ENCODE results near the gene GPR139. TPM values are rescaled to one million over a fixed set of nuclear protein-coding genes. Genes with fewer than 3 reads are reported as not detected.

Gene GPR139
- total RNA-seq, 1 experiment from 2014 or later = not detected

DNA sequence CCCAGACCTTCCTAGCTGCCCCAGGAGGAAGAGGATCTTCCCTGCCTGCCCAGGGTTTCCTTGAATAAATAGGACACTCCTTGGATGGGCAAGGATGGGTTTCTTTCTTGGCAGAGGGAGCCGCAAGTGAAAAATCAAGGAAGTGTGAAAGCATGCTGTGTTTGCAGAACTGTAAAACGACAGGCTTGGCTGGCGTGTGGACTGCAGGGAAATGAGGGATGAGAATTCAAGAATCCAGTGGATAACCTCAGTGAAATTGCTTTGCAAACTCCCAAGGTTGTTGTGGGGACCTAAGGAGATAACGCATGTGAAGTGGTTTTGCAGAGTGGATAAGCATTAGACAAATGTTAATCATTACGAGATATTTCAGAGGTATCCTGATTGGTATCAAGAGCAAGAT is 20.4 kb downstream of the GPR139 start:
- no peak for DNase-seq (ENCODE audit: low read depth)

DNA sequence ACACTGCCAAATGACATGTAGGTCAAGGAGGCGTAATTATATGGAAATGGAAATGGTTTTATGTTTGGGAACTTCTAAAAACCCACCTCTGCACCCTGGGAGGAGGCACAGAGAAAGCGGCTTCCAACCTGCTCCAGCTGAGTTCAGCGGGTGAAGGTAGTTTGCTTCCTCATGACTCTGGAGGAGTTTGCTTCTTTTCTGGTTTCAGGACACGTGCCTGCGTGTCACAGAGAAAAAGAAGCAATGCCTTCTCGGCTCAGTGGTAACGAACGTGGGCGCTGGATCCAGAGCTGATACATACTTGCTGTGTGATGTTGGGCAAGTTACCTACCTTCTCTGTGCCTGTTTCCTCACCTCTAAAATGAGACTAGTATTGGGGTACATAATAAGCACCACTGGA is 22.1 kb downstream of the GPR139 start:
- no peak for DNase-seq (ENCODE audit: low read depth)

DNA sequence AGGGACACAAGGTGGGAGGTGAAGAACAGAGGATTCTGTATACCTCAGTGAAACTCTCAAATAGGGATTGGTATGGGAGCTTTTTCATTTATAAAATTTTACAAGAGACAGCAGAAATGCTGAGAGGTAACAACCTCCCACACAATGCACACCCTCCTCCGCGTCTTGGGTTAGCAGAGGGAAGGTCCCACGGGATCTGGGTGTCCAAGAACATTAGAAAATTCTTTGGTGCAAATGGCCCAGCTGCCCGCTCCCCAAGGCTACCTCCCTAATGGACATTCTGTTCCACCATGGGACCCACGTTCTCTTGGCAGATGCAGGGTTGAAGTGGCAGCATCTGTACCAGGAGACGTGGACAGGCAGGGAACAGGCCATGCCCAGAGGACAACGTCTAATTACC is 22.5 kb downstream of the GPR139 start:
- DNase-seq (ENCODE audit: low read depth) = no peak

DNA sequence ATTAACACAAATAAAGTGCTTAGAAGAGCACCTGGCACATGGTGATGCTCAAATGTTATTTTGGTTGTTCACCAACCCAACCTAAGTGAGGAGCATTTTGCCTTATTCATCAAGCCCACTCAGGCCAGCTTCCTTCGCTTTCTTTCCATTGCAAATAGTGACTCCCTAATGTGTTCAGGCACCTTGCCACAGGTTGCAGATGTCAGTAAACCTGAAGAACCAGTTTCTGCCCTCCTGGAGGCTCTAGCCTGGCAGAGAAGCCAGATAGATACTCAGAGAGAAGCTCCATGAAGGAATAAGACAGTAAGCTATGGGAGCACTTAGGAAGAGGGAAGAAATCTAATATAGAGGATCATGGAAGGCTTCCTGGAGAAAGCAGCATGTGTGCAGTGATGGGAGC is 23.9 kb downstream of the GPR139 start:
- DNase-seq (ENCODE audit: low read depth) = no peak

DNA sequence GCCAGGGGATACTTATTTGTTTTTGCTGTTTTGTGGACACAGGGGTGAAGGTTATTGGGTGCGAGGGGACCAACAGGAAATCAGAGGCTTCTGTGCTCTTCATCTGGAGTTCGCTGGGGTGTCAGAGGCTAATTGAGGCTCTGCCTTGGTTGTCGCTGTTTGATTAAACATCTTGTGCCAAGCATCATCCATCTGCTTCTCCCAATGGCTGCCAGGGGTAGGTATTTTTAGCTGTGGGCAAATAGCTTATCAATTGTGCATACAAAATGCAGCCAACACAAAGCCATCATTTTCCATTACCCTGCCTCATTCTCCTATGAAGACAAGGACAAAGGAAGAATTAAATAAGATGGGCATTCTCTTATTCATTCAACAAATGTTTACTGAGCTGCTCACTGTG is 27.8 kb downstream of the GPR139 start:
- no peak for DNase-seq (ENCODE audit: low read depth)

DNA sequence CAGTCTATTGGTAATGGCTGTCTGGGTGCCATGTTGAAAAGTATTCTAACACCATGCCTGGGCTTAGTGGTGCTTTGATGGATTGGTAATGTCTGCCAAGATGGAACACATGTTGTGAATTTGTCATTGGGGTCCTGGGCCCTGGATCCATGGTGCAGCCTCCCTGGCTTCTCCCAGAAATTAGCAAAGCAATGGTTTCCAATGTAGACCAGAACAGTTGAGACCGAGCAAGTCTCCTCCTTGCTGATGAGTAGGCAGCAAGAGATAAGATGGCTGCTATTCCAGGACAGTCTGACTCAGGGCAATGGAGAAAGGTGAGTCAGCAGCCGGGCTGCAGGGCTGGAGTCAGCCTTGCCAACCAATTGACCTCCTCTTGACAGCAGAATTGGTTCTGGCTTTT is 30.8 kb downstream of the GPR139 start:
- DNase-seq (ENCODE audit: low read depth) = peak; percentile 71

DNA sequence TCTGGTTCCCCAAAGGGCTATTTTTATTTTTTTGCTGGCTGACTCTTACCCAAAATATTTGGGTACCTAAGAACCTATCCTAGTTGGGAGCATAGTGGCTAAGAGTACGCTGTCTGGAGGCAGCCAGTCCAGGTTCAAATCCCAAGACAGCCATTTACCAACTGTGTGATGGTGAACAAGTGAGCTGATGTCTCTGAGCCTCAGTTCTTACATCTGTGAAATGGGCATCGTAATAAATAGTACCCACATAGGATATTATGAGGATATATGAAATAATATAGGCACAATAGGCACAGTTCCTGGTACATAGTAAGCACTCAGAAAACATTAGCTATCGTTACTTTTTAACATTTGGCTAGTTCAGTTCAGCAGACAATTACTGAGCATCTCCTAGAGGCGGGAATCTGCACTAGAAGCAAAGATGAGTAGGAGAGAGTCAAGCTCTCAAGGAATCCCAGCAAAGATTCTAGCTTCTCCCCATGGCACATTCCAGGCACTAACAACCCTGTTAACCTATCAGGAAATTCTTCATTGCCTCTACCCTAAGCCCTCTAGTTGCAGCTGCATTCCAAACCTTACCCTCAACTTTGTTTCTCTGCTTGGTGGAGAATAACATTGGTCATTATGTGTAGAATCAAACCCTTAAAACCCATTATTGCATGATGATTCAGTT is 31.6 kb downstream of the GPR139 start:
- DNase-seq (ENCODE audit: low read depth) = no peak

DNA sequence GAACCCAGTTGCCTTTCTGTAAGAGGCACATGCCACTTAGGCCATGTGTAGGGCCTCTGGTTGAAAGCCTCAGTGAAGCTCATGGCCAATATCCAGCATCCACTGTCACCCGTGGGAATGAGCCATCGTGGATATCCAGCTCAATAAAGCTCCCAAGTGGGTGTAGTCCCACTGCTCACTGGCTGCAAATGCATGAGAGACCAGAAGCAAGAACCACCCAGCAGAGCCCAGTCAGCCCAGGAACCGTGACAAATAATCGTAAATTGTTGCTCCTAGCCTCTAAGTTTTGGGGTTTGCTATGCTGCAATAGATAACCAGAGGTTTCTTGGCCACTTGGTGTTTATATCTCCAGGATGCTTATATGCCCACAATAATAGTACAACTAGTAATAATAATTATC is 33.7 kb downstream of the GPR139 start:
- no peak for DNase-seq (ENCODE audit: low read depth)

DNA sequence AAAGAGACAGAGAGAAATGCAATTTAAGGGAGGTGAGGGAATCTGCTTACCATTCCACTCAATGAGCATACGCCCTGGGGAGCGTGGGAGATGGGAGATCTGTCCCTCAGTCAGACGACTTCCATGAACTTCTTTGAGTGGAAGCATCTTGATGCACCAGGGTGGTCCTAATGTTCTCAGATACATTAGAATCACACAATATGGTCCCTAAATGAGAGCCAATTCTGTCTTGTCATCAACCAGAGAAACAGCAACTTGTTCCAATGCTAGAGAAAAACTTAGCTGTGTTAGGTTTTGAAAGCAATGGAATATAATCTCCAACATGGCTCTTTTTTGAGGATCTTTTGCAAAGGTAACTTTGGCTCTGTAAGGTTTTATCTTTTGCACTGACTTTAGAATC is 44.1 kb downstream of the GPR139 start:
- DNase-seq (ENCODE audit: low read depth) = no peak

DNA sequence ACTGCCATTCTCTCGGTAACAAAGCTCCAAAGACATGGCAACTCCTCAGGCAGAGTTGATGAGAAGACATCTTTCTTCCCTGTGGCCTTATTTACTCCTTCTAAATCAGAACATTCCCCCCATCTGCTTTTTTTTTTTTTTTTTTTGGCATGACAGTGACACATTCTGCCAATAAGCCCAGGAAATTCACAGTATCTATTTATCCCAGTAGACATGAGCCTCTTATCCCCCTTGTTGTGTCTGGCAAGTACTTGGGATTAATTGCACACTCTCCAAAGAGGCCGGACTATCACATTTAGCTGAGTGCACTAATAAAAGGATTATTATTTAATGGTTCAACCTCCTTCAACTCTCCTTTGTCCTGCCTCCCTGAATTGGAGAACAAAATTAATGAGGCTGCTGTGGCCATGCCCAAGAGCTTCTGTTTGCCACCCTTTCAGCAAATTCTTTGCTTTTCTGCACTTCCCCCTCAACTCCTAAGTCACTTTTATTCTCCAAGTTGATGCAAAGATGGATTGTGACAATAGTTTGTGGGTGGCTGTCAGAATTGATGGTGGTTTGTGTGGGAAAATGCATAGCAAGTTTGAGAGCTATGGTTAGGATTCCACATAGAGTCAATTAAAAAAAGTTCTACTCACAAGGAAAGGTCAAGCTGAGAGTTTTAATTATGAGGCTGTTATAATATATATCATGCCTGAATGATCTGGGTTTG is 47.2 kb downstream of the GPR139 start:
- DNase-seq (ENCODE audit: low read depth) = no peak

DNA sequence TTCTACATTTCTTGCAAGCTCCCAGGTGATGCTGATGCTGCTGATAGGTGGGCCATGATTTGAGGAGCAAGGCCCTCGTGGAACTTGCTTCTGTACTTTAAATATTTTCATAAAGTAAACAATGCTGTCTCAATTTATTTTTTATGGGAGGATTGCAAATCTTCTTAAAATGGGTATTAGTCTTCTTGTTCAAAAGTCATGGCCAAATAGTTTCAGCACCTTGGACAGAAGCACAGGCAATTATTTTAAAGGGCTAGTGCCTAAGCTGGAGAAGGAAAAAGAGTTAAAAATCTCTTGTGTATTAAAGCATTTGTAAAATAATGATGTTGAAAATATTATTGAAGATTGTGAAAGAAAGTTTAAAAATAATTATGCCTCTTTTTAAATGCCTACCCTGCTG is 50.5 kb downstream of the GPR139 start:
- no peak for DNase-seq (ENCODE audit: low read depth)

DNA sequence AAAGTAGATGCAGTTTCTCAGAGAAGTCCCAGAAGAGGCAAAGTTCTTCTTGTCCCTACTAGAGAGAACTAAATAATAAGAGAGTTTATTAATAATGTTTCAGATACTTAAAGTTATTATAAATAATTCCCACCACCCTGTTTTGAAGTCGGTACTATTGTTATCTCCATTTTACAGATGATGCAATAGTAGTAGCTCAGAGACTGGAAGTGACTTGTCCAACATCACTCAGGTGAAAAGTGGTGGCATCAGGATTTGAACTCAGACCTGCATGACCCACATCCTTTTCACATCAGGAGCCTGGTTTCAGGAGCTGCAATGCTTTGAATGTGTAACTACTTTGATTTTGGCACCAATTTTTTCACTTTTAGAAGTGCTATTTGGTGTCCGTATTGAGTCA is 52.7 kb downstream of the GPR139 start:
- no peak for DNase-seq (ENCODE audit: low read depth)

DNA sequence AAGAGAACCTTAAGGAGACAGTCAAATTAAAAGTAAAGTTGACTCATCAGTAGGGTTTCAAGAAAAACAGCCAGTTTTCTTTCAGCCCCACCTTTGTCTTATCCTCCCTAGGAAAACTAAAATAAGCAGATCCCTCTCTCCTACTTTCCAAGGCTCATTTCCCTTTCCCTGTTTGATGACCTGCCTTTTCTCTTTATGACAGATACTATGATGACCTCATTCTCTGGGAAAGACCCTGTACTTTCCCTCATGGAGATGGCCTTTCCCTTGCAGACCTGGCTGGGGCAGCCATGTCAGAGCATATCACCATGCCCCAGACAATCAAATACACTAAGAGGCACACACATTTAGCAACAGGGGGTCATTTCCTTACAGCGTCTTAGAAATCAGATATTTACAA is 53.6 kb downstream of the GPR139 start:
- no peak for DNase-seq (ENCODE audit: low read depth)

DNA sequence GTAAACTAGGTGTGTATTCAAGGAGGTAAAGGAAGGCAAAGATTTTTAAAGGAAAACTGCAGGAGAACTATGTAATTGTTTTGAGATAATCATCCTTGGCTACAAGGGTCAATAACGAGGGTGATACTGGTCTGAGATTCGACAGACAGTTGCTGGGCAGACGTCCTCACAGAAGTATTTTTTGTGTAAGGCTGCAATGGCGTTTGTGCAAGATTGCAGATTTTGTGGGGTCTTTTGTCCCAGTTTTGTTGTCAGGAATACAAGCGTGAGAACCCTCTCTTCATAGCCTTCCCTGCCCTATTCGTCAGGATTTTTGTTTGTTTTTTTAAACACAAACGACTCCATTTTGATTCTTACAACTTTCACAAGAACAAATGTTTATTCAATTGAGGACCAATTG is 57.5 kb downstream of the GPR139 start:
- DNase-seq (ENCODE audit: low read depth) = no peak

DNA sequence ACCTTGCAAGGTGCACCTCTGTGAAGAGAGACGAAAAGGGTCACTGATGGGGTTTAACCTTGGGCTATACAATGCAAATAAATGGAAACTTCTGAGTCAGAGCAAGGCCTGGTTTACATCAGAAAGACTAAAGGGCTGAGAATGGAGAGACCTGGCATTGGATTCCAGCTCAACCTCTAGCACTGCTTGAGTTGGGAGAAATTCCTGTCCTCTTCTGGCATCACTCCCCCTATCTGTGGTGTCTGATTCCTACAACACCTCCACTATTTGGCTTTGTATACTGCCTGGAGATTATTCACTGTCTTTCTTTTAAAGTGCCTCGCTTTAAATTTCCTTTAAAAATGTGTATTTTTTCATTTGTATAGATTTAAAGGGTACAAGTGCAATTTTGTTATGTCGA is 68.8 kb downstream of the GPR139 start:
- no peak for DNase-seq (ENCODE audit: low read depth)

DNA sequence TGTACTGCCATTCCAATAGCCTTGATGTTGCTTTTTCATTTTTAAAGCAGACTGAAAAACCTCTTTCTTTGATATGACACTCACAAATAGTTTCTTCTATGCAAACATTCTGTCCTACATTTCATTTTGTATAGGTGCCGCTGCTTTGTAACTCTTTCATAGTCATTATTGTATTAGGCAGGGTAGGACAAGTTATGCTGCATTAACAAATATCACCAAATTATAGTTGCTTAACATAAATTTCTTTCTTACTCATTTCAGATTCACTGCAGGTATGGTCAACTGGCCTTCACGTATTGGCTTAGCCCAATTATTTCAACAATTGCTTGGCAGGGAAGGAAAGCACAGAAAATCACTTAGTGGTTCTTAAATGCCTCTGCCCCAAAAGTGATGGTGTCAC is 70.8 kb downstream of the GPR139 start:
- no peak for DNase-seq (ENCODE audit: low read depth)

DNA sequence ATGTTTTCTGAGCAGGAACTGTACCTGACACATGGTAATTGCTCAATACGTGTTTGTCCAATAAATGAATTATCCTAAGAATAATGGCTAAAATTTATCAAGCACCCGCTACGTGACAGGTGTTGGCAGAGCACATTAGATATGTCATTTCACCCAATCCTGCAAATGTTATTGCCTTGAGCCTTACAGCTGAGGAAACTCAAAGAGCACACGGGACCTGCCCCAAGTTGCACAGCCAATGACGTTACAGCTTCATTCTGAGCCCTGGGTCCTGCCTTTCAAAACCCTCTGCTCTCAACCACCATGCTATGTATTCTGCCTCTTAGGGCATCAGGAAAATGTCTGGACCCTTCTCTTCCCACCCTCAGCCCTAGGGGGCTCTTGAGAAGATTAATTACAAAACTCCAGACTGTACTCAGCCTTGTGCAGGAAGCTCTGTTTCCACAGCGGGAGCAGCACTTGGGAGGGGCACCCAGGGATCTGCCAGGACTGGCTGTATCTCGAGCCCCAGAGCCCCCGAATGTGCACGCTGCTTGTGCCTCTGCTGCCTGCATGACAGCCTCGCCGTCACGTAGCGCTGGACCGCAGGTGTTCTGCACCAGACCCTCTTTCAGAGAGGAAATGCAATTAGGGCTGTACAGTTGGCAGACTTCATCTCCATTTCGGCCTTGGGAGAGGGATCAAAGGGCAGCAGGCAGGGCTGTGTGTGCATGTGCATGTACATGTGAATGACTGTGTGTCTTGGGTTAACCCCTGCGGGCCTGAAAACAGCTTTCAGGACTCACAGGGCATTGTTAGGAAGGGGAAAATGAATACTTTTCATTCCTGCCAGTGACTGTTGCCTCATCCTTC is 71.6 kb downstream of the GPR139 start:
- no peak for DNase-seq (ENCODE audit: low read depth)

DNA sequence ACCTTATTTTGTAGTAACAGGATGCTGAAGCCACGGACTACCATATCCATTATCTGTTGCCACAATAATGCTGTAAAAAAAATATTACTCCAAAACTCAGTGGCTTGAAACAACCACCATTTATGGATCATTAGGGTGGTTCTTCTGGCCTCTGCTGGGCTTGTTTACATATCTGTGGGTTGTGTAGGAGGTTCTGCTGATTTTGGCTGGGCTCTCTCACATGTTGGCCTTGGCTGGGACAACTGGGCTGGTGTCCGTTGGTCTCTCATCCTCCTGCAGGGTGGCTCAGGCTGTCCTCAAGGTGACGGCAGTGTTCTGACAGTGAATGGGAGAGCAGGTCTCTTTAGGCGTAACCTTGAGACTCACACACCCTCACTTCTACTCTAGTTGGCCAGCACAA is 76.0 kb downstream of the GPR139 start:
- no peak for DNase-seq (ENCODE audit: low read depth)

DNA sequence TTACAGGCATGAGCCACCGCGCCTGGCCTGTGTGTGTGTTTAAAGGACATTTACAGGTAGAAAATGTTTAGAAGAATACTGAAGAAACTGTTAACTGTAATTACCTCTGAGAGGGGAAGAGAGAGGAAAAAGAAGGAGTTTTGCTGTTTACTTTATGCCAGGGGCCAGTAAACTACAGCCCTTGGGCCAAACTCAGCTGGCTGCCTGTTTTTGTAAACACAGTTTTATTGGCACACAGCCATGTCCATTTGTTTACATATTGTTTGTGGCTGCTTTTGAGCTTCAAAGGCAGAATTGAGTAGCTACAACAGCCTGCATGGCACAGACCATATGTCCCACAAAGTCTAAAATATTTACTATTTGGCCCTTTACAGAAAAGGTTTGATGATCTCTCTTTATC is 76.4 kb downstream of the GPR139 start:
- DNase-seq (ENCODE audit: low read depth) = no peak

DNA sequence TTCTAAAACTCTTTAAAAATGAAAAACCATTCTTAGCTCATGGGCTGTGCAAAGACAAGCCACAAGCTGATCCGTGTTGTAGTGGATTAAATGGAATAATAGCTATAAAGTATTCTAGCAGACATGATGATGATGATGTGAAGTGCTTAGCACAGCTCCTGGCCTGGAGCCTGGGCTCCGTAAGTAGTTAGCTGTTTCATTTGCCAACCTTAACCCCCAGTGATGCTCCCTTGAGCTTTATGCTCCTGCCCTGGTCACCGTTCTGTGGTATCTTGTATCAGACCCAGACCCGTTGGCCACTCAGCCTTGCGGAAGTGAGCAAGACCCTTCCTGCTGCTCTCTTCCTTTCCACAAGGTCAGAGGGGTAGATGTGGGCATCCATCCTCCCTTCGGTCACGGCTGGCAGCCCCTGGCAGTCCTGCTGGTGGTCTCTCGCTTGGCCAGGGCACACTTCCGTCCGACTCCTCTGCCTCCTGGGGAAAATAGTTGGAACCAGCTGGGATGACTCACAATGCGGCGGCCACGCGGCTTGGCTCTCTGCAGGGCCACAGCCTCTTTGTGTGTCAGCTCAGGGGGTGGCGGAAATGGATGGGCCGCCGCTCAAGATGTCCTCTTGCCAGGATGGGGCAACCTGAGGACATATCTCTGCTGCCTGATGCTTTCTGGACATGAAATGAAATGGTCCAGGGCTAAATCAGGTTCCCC is 79.1 kb downstream of the GPR139 start:
- peak; percentile 79 for DNase-seq (ENCODE audit: low read depth)

DNA sequence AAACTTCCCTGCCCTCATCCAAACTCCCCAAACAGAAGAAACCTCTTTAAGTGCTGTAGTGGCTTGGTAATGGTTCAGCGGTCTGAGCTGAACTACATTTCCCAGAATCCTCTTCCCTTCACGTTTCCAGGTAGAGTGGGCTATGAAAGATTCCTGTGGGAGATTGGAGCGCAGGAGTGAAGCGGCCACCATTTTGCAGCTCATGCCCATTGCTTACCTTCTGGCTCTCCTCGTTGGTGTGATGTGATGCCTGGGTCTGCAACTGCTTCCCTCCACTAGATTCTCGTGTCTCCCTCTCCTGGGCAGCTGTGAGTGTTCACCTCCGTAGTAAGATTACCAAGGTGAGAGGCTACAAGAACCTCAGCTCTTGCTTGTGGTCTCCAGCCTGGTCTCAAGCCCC is 82.1 kb downstream of the GPR139 start:
- DNase-seq (ENCODE audit: low read depth) = no peak

DNA sequence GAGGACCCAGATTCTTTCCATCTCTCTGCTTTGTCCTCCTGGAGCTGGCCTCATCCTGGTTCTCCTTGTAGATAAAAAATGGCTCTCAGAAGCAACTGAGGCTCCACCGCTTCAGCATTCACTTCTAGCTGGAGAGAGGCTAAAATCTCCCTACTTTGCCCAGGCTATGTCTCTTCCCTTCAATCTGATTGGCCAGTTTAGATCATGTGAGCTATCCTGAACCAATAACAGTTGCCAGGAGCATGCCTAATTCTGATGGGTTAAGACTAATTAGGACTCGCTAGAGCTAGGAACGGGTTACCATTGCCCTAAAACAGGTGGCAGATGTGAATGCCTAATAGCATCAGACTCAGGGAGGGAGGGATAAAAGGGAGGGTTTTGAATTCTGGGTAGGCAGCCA is 89.6 kb downstream of the GPR139 start:
- no peak for DNase-seq (ENCODE audit: low read depth)
